ENCODE measurements around the gene CCDC57.

CCDC57 gene

DNA sequence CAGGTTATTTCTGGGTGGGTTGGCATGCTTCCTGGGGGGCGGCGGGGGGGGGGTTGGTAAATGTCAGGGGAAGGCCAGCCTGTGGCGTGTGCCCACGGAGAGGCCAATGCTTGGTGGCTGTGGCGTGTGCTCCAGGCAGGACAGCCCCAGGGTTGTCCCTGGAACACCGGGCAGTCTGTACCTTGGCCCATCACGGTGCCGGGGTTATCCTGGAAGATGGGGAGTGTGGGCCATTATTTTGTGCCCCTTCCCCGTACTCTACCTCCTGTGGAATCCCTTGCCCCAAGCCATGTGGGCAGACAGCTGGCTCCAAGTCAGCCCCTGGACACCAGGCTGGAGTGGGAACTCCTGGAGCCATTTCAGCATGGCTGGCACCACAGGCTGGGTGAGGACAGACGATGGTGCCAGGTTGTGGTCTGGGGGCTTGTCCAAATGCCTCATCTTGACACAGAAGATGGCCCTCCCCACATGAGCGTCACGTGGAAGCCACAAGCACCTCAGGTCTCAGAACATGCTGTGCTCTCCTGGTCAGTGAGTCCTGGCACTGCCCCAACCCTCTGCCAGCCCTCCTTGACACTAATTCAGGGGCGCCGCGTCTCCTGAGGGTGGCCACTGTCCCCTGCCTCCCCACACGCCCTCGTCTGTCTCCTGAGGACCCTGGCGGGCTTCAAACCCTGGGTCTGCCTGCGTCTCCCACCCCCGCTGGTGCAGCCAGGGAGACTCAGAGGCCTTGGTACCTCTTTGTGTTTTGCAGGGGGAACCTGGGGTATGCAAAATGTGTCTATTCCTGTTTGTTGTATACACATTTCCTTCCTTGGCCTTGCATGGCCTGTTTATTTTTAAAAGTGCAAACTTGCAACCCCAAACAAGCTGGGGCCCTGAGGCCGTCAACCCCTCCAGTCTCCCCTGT, 20.5 kb upstream of the CCDC57 start:
- H3K9me3 Mint-ChIP-seq = no peaks in the 10 kb centered on the region
- H3K27ac Mint-ChIP-seq = no peak overlapping the region
- H3K36me3 Mint-ChIP-seq (ENCODE audit: low read depth) = peaks cover 5% of the 10 kb centered on the region
- H3K4me1 Mint-ChIP-seq (ENCODE audit: low read depth) = peaks cover 22% of the 10 kb centered on the region
- no peak for DNase-seq
- H3K4me3 Mint-ChIP-seq = no peak overlapping the region
- H3K27me3 Mint-ChIP-seq = no peaks in the 10 kb centered on the region

DNA sequence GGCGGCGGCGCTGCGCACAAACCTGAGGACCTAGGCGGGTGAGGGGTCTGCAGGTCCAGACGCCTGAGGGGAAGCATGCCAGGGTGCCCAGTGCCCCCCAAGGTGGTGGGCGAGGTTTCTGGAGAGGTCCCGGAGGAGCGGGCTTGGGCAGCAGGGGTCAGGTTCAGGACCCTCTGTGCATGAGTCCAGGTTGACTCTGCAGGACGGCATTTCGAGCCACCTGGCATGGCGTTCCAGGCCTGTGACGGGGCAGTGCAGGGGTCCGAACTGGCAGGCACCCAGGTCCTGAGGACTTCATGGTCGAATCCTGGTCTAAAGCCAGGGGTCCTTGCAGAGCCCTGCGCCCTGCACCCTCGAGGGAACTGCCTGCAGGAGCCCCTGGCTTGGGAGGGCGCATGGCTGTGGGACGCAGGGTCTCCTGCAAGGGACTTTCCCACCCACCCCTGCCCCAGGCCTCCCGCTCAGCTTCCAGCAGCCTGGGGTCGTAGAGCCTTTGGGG, 19.7 kb upstream of the CCDC57 start:
- Mint-ChIP-seq H3K9me3 (no peaks in the 10 kb centered on the region), H3K4me3 (no peak overlapping the region), H3K27me3 (no peaks in the 10 kb centered on the region), H3K4me1 (ENCODE audit: low read depth) (peaks cover 20% of the 10 kb centered on the region), H3K36me3 (ENCODE audit: low read depth) (peaks cover under 1% of the 10 kb centered on the region), H3K27ac (no peak overlapping the region)
- DNase-seq = no peak

DNA sequence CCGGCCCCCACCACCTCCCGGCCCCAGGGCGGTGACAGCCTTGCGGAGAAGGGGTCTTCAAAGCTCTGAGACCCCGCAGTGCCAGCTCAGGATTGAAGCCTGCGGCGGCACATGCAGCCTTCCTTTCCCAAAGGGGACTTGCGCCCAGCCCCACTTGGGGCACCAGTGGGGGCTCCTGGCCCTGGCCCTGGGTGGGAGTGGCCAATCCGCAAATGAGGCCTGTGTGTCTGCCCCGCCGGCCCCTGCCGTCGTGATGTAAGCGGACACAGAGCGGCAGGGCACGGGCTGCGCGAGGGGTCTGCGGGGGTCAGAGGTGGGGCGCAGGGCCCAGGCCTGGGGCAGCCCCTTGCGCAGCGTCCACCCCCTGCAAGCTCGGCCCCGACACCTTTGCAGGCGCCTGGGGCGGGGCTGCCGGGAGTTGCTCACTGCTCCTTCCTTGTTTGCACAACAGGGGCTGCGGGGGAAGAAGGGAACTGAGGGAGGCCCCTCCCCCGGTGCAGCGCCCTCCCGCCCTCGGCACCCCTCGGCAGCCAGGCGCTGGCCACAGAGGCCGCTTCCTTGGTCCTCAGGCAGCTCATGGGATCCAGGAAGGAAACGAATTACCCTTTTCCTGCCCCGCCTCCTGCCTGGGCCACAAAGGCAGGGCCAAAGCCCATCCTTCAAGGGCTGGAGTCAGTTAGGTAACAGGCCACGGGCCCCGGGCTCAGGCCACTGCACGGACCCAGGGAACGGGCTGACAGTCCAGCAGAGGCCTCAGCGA, 19.1 kb upstream of the CCDC57 start:
- Mint-ChIP-seq H3K27ac (no peak overlapping the region), H3K4me1 (ENCODE audit: low read depth) (peaks cover 23% of the 10 kb centered on the region), H3K27me3 (no peaks in the 10 kb centered on the region), H3K36me3 (ENCODE audit: low read depth) (no peaks in the 10 kb centered on the region), H3K9me3 (no peaks in the 10 kb centered on the region), H3K4me3 (no peak overlapping the region)
- DNase-seq = peak; percentile 59

DNA sequence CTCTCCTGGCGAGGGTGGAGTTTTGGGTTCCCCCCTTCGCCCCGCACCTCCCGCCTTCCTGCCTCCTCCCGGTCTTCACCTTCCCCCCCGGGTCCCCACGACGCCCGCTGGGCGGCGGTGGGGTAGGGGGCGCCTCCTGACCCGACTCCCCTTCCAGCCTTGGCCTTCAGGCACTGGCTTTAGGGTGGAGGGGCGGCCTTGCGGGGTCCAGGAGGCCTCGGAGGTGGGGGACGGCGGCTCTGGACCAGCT, 18.6 kb upstream of the CCDC57 start:
- Mint-ChIP-seq H3K4me3 (no peak overlapping the region), H3K9me3 (no peaks in the 10 kb centered on the region)

DNA sequence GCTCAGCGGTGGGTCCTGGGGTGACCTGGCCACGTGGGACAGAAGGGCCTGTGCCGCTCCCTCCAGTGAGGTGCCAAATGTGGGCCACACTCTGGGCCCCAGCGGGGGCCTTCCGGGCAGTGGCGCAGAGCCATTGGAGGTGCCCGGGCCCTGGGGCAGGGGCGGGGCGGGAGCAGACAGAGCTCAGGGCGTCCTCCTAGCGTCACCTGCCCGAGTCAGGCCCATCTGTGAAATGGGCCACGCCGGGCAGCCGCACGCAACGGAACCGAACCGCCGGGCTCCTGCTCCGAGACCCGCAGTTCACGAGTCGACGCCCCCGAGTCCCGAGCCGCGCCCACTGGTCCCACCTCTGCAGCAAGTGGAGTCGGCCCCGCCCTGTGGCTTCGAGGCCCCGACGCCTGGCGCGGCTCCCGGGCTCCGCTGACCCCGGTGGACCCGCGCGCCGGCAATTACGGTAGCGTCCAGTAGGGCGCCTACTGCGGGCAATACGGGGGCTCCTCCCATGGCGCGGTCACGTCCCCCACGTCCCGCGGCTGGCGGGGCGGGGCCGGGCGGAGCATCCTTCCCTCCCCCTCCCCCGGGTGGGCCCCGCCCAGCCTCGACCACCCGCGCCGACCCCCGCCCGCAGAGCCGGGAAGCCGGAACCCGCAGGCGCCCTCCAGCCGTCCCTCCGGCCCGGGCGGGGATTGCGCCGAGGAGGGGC, 18.1 kb upstream of the CCDC57 start:
- no peaks in the 10 kb centered on the region for H3K27me3 Mint-ChIP-seq
- peak; percentile 66 for DNase-seq
- peaks cover 14% of the 10 kb centered on the region for H3K4me1 Mint-ChIP-seq (ENCODE audit: low read depth)
- H3K36me3 Mint-ChIP-seq (ENCODE audit: low read depth) = no peaks in the 10 kb centered on the region
- no peaks in the 10 kb centered on the region for H3K9me3 Mint-ChIP-seq
- no peak overlapping the region for H3K27ac Mint-ChIP-seq
- H3K4me3 Mint-ChIP-seq = peak overlapping the region; percentile 76

More for the DNA sequence above, 18.6 kb upstream of the CCDC57 start:
- Mint-ChIP-seq H3K27me3 (no peaks in the 10 kb centered on the region), H3K4me1 (ENCODE audit: low read depth) (peaks cover 19% of the 10 kb centered on the region), H3K27ac (no peak overlapping the region), H3K36me3 (ENCODE audit: low read depth) (no peaks in the 10 kb centered on the region)
- DNase-seq = no peak

DNA sequence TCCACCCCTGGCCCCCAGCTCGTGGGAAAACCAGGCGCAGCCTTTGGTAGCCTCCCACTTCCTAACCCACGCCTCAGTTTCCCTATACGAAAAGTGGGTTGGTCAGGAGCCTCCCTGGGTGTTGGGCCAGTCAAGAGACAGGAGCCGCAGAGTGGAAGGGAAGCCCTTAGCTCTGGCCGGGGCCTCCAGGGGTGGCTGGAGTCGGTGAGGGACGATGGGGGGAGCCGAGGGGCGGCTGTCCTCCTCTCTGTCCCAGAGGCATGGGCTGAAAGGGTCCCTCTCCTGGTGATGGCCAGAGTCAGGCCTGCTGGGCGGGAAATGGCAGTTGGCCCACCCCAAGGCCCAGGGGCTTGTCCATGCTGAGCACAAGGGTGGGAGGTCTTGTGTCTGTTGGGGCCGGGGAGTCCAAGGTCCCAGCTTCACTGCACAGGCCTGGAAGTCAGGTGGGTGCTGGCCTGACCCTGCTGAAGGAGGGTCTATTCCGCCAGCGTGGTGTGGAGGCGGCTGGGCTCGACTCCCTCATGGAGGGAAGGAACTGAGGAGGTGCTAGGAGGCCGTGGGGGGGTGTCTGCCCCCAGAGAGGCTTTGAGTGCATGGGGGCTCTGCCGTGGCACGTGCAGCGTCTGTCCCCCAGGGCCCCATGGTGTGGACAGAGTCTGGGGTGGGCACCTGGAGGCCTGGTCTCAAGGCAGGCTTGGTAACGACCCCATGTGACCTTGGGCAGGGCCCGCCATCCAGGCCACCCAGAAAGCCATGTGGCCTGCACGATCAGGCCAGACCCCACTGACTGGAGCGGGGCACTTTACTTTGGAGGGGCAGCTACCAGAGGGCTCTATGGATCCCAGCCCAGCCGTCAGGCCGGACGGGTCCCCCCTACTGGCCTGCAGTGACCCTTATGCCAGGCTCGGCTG, 17.3 kb upstream of the CCDC57 start:
- H3K27me3 Mint-ChIP-seq = no peaks in the 10 kb centered on the region
- peak overlapping the region; percentile 76 for H3K4me3 Mint-ChIP-seq
- peak overlapping the region; percentile 71 for H3K27ac Mint-ChIP-seq
- no peak for DNase-seq
- no peaks in the 10 kb centered on the region for H3K9me3 Mint-ChIP-seq
- peaks cover 13% of the 10 kb centered on the region for H3K4me1 Mint-ChIP-seq (ENCODE audit: low read depth)
- H3K36me3 Mint-ChIP-seq (ENCODE audit: low read depth) = no peaks in the 10 kb centered on the region

DNA sequence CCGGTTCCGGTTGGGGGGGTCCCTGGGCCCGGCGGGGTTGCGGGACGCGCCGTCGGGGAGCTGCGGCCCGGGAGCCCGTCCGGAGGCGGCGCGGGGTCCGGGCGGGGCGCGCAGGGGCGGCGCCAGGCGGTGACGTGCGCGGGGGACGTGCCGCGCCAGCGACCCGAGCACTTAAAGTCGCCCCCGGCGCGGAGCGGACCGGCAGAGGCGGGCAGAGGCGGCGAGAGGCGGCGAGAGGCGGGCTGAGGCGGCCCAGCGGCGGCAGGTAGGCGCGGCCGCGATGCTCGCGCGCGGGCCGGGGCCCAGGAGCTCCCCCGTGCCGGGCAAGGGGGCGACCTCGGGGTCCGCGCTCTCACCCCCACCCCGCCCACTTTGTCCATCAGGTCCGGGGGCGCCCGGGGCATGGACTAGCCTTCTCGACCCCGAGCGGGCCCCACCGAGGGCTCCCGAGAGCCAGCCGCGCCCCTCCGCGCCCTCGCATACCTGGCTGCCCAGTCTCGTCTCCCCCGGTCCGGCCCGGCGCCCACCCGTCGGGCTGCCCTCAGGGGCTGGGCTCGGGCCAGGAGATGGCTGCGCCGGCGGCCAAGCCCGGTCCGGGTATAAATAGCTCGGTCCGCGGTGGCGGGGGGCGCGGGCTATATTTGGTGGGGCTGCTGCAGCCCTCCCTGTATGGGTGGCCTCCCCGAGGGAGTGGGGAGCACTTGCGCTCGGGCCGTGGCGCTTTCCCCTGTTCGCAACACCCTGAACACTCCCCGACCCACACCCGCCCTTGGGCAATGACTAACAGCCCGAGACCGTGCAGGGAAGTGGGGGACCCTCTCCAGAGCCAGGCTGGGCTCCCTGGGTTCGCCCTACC, 16.4 kb upstream of the CCDC57 start, which contains the start of gene SLC16A3:
SLC16A3 (plus strand) TSS at position 201 of the 856 bp plus-strand sequence. CDS start 6,967 bp downstream, outside the sequence.
- Mint-ChIP-seq H3K27me3 (no peaks in the 10 kb centered on the region), H3K4me3 (peak within 1 kb of the TSS; percentile 79), H3K9me3 (no peaks in the 10 kb centered on the region), H3K36me3 (ENCODE audit: low read depth) (no peaks in the 10 kb centered on the region), H3K4me1 (ENCODE audit: low read depth) (peaks cover 13% of the 10 kb centered on the region), H3K27ac (peak within 1 kb of the TSS; percentile 80)
- DNase-seq = peak; percentile 73

DNA sequence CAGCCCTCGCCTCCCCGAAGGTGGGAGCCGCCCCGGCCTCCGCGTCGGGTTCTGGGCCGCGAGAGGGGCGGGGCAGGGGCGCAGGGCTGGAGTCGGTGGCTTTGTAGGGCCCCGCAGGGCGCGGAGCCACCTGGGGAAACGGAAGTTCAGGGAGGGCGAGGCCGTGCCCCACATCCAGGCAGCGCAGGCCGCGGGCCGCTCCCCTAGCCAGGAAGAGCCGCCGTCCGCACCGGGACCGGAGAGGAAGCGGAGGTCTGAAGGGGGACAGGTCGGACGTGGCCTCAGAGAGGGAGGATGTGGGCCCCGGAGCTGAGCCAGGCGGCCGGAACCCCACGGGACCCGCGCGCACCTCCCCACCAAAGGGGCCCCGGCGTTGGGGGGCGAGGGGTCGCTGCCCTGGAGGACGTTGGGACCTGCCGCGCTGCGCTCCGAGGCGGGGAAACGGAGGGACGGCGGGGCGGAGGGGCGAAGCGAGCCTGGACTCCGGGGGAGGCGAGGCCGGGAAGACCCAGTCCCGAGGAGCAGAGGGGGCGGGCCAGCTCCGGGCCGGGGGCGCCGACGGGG, 15.7 kb upstream of the CCDC57 start:
- Mint-ChIP-seq H3K27me3 (no peaks in the 10 kb centered on the region), H3K27ac (peak overlapping the region; percentile 80), H3K36me3 (ENCODE audit: low read depth) (no peaks in the 10 kb centered on the region), H3K4me1 (ENCODE audit: low read depth) (peaks cover 13% of the 10 kb centered on the region), H3K9me3 (no peaks in the 10 kb centered on the region), H3K4me3 (peak overlapping the region; percentile 79)
- peak; percentile 74 for DNase-seq

DNA sequence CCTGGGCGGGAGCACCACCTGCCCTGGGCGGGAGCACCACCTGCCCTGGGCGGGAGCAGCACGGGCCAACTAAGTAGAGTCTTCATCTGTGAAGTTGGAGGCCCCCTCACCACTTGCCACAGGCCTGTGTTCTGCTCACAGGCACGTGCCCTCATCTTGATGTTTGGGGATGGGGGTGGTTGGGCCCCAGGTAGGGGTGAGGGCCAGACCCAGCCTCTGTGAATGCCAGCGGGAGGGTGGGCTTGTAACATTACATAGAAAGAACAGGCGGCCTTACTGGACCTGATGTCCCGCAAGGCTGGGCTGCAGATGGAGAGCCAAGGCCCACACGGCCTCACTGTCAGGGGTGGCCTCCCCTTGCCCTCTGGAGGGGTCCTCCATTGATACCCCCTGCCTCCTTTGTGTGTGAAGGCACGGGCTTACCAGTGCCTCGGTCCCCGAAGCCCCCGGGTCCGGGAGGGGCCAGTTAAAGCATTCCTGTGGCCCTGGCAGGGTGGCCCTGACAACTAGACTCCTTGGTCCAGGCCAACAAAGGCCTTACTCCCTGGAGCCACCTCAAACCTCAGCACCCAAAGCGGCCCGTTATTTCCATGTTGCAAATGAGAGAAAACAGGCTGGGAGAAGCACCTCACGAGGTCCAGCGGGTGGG, 15.1 kb upstream of the CCDC57 start:
- peak overlapping the region; percentile 80 for H3K27ac Mint-ChIP-seq
- DNase-seq = no peak
- peaks cover 13% of the 10 kb centered on the region for H3K4me1 Mint-ChIP-seq (ENCODE audit: low read depth)
- H3K4me3 Mint-ChIP-seq = peak overlapping the region; percentile 79
- H3K36me3 Mint-ChIP-seq (ENCODE audit: low read depth) = no peaks in the 10 kb centered on the region
- H3K27me3 Mint-ChIP-seq = no peaks in the 10 kb centered on the region
- no peaks in the 10 kb centered on the region for H3K9me3 Mint-ChIP-seq

DNA sequence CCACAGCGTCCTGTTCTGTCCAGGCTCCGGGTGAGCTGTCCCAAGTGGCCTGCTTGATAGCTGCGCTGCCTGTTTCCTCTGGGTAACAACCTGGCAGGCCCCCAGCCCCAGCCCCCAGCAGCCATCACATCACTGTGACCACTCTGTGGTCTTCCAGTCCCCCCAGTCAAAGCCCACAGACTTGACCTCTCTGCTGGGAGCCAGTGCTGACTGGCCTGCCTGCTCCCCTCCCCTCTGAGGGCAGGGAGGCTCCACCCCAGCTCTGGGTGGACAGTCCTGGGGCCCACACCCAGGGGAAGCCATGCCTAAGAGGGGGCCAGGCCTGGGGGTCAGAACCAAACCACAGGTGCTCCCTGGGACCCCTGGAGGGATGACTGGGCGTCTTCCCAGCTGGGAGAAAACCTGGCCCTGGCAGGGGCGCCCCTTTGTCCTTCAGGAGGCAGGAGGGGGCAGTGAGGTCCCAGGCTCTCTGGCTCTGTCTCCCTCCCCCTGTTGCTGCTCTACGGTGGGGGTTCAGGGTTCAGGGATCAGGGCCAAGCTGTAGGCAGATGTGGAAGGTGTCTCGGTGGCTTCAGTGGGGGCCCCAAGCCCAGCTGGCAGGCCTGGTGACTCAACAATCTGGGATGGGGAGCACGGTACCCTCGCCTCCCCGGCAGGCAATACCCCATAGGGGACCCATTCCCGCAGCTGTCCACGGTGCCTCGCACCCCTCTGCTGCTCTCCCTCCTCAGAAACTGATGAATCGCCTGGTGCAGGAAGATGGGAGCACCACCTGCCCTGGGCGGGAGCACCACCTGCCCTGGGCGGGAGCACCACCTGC, 14.4 kb upstream of the CCDC57 start:
- Mint-ChIP-seq H3K4me1 (ENCODE audit: low read depth) (peaks cover 13% of the 10 kb centered on the region), H3K4me3 (no peak overlapping the region), H3K27me3 (no peaks in the 10 kb centered on the region), H3K27ac (no peak overlapping the region), H3K9me3 (no peaks in the 10 kb centered on the region), H3K36me3 (ENCODE audit: low read depth) (no peaks in the 10 kb centered on the region)
- DNase-seq = no peak

DNA sequence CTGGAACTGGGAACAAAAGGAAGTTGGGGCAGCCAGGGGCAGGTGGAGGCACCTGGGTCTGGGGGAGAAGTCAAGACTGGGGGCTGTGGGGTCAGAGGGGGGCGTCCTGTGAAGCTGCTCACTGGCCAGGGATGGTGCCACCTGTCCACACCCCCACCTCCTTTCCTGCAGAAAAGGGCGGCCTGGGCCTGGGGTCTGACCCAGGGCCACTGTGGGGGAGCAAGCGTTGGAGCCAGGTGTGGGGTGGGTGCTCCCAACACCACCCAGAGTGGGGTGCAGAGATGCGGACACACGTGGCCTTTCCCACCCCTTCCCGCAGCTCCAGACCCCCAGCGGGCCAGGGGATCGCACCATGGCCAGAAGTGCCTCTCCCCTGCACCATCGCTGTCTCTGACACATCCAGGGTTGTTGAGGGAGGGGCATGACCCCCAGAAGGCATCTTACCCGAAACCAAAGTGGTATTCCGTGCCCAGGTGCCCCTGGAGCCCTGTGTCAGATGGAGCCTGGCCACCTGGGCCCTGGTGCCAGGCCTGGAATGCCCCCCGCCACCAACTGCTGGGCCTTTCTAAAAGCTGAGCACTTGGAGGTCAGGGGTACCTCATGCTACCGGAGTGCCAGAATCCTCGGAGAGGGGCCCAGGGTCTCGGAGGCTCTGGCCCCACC, 13.6 kb upstream of the CCDC57 start:
- H3K27ac Mint-ChIP-seq = no peak overlapping the region
- no peaks in the 10 kb centered on the region for H3K9me3 Mint-ChIP-seq
- no peaks in the 10 kb centered on the region for H3K36me3 Mint-ChIP-seq (ENCODE audit: low read depth)
- no peak for DNase-seq
- H3K4me3 Mint-ChIP-seq = no peak overlapping the region
- H3K4me1 Mint-ChIP-seq (ENCODE audit: low read depth) = peaks cover 13% of the 10 kb centered on the region
- no peaks in the 10 kb centered on the region for H3K27me3 Mint-ChIP-seq
